ENCODE measurements around the gene PLBD1.

The PLBD1 gene

GRCh38 chr12:14514154-14514842 lies 53.4 kb downstream of the PLBD1 start:
- in situ Hi-C loops (cut with MboI; ENCODE audit: low sequenced_read_pairs), result no loop called here

DNA sequence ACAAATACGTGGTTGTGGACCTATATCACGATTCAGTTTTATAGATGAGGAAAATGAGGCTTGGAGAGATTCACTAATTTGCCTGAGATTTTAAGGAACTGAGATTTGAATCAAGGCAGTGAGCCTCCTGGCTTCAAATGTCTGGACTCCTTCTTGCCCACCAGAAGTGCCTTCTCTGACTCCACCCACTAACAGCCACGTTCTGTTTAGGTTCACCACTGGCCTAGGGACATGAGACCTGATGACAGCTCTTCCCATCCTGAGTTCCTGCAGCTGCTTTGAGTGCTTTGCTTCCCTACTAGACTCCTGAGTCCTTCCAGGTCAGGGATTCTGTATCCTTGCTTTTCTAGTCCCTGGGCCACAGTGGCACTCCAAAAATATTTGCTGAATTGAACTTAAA lies 57.1 kb downstream of the PLBD1 start:
- in situ Hi-C loops (cut with MboI; ENCODE audit: low sequenced_read_pairs), result no loop called here

DNA sequence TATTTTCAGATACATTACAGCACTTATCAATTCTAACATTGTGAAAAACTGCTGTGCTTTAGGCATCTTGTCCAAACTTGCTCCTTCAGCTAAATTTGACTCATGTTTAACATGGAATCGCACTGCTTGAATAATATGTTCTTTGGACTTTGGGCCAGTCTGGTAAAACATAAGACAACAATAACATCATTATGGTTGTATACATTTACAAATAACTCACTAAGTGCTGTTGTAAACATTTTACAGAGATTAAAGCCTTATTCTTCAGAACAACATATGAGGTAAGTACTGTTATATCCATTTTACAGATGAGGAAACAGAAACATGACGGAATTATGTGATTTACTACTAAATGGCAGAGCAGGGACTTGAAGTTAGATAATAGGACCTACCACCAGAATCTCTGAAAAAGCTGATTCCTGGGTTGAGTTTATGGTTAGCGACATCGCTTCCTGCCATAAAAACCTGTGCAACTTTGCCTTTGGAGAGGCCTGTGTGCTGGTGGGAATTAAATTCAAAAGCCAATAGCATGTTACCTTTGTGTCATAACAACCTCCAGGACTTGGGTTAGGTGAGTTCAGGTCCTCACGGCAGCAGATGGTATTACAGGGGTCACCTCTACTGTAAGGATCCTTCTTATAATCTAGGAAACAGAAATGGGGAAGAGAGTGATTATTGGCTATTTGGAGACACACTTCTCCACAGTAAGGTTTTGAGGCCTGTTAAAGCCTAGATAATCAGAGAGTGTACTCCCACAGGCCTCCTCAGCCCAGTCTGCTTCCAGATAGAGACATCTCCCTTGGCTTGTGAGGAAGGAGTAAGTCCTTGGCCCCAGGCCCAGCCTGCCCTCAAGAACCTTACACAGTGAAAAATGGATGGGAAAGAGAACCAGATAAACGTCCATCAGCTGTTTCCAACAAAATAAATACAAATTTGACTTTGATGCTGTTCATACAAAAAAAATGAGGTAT lies 61.8 kb downstream of the PLBD1 start:
- in situ Hi-C loops (cut with MboI; ENCODE audit: low sequenced_read_pairs), result no loop called here

GRCh38 chr12:14495326-14495725 lies 72.4 kb downstream of the PLBD1 start:
- in situ Hi-C loops (cut with MboI; ENCODE audit: low sequenced_read_pairs), result no loop called here

DNA sequence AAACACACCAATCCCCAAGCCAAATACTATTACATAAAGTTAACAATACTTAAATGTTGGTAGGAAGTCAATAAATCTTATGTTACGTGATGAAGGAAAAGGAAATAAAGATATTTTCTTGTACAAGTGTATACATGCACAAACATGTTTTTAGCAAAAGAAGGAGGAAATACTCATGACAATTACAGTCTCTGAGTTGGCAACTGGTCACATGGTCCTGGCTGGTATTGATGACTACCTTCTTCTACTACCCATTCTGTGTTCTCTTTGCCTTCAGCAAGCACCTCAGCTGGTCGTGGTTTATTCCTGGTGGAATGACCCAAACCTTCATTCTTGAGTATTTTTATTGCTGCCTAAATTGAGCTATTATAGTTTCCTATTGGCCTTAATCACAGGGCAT lies 84.8 kb downstream of the PLBD1 start:
- in situ Hi-C loops (cut with MboI; ENCODE audit: low sequenced_read_pairs), result no loop called here

DNA sequence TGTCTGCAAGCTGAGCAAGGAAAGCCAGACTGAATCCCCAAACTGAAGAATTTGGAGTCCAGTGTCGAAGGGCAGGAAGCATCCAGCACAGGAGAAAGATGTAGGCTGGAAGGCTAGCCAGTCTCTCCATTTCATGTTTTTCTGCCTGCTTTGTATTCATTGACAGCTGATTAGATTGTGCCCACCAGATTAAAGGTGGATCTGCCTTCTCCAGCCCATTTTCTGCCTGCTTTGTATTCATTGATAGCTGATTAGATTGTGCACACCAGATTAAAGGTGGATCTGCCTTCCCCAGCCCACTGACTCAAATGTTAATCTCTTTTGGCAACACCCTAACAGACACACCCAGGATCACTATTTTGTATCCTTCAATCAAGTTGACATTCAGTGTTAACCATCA lies 85.3 kb downstream of the PLBD1 start:
- in situ Hi-C loops (cut with MboI; ENCODE audit: low sequenced_read_pairs), result no loop called here

- in situ Hi-C loops (cut with MboI; ENCODE audit: low sequenced_read_pairs), result no loop called here
Measured at GRCh38 chr12:14481201-14481600, 86.5 kb downstream of the PLBD1 start.

GRCh38 chr12:14479004-14479403 lies 88.7 kb downstream of the PLBD1 start:
- in situ Hi-C loops (cut with MboI; ENCODE audit: low sequenced_read_pairs), result no loop called here

- in situ Hi-C loops (cut with MboI; ENCODE audit: low sequenced_read_pairs), result no loop called here
Measured at GRCh38 chr12:14473707-14474287, 93.9 kb downstream of the PLBD1 start.

- in situ Hi-C loops (cut with MboI; ENCODE audit: low sequenced_read_pairs), result no loop called here
Measured at GRCh38 chr12:14471497-14471896, 96.2 kb downstream of the PLBD1 start.

GRCh38 chr12:14460212-14460841 lies 107.4 kb downstream of the PLBD1 start:
- in situ Hi-C loops (cut with MboI; ENCODE audit: low sequenced_read_pairs), result no loop called here

DNA sequence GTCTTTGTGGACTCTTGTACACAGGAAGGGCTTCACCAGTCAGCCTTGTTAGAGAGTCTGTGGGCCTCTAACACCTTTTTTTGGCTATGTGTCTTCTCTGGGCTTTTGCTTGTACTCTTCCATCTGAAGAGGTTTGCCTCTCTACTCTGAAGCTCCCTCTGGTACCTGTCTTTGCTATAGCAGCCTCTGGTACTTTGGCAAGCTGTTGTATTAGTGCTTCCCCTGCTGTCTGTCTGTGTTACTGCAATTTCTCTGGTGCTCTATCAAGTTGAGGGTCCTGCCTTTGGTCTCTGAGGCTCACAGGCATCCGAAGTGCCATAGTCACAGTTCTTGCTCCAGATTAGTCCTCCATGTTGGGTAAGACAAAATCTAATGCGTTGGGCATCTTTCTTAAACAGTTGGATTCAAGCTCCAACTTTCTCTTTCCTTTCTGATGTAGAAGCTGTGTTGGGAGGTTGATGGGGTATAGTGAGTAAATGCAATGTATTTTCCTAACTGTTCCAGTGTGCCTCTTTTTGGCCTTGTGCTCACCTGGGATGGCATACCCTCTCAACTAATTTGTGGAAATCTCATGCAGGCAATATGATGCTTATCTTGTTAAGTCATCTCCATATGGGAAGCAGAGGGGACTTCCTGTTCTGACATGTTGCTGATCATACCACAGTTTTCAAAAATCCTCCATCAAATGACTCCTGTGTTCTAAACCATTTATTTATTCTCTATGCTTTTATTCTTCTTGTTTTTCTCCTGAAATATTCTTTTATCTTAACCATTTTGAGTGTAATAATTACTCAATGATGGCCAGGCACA lies 113.4 kb downstream of the PLBD1 start:
- in situ Hi-C loops (cut with MboI; ENCODE audit: low sequenced_read_pairs), result no loop called here

All from HL-60/S4 treated with retinoic acid at 250 ng/mL for 4 days and 3 days (cell line).